ENCODE results near the gene ADGRB2. TPM values are rescaled to one million over a fixed set of nuclear protein-coding genes. Genes with fewer than 3 reads are reported as not detected.

The ADGRB2 gene
- total and polyA plus RNA-seq, 8 donors, result 0.61 to 4.9 (median 1.9) TPM; not detected in 1

- 81 to 94% (median 86%) methylated on average over 4 to 5 of the region's 5 CpGs for WGBS, 5 donors
- peaks cover 14 to 31% (median 26%) of the 10 kb centered on the region in 4 donors for H3K4me1 ChIP-seq
- intact Hi-C loops (cut with DNase I; ENCODE audit: low total_unique reads), result no loop called here
- peaks cover 0 to 81% (median 50%) of the 10 kb centered on the region in 4 donors for H3K36me3 ChIP-seq
- no peaks in the 10 kb centered on the region for H3K27me3 ChIP-seq
- TF ChIP-seq, protein P1, sequence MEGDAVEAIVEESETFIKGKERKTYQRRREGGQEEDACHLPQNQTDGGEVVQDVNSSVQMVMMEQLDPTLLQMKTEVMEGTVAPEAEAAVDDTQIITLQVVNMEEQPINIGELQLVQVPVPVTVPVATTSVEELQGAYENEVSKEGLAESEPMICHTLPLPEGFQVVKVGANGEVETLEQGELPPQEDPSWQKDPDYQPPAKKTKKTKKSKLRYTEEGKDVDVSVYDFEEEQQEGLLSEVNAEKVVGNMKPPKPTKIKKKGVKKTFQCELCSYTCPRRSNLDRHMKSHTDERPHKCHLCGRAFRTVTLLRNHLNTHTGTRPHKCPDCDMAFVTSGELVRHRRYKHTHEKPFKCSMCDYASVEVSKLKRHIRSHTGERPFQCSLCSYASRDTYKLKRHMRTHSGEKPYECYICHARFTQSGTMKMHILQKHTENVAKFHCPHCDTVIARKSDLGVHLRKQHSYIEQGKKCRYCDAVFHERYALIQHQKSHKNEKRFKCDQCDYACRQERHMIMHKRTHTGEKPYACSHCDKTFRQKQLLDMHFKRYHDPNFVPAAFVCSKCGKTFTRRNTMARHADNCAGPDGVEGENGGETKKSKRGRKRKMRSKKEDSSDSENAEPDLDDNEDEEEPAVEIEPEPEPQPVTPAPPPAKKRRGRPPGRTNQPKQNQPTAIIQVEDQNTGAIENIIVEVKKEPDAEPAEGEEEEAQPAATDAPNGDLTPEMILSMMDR (IDR thresholded peaks at IDR 0.05), result no peak
- TF ChIP-seq POLR2A (IDR thresholded peaks at IDR 0.05), result no peak
- no peak for TF ChIP-seq POLR2AphosphoS5 (IDR thresholded peaks at IDR 0.05)
- TF ChIP-seq EP300 (IDR thresholded peaks at IDR 0.05), result no peak
- no peak for DNase-seq
- no peak overlapping the region for H3K4me3 ChIP-seq
- peak overlapping the region in 2 of 5 donors; percentile 20 to 60 for H3K27ac ChIP-seq
- no peaks in the 10 kb centered on the region for H3K9me3 ChIP-seq
Measured at GRCh38 chr1:31695327-31695726, 68.8 kb downstream of the ADGRB2 start.

GRCh38 chr1:31694964-31695313 is 69.2 kb downstream of the ADGRB2 start:
- Histone ChIP-seq H3K4me3 (no peak overlapping the region), H3K27me3 (no peaks in the 10 kb centered on the region), H3K4me1 (peaks cover 10 to 27% (median 22%) of the 10 kb centered on the region in 4 donors), H3K36me3 (peaks cover 0 to 85% (median 54%) of the 10 kb centered on the region in 4 donors), H3K27ac (peak overlapping the region in 1 of 5 donors; percentile 60), H3K9me3 (no peaks in the 10 kb centered on the region)
- intact Hi-C loops (cut with DNase I; ENCODE audit: low total_unique reads), result no loop called here
- WGBS, 5 donors, result 85 to 93% (median 89%) methylated on average over 8 of the region's 8 CpGs
- DNase-seq, result peak in 1 of 2 donors; percentile 56
- TF ChIP-seq POLR2A (IDR thresholded peaks at IDR 0.05), result no peak
- TF ChIP-seq EP300 (IDR thresholded peaks at IDR 0.05), result no peak
- TF ChIP-seq, protein P1 (IDR thresholded peaks at IDR 0.05), result no peak
- TF ChIP-seq POLR2AphosphoS5 (IDR thresholded peaks at IDR 0.05), result no peak

DNA sequence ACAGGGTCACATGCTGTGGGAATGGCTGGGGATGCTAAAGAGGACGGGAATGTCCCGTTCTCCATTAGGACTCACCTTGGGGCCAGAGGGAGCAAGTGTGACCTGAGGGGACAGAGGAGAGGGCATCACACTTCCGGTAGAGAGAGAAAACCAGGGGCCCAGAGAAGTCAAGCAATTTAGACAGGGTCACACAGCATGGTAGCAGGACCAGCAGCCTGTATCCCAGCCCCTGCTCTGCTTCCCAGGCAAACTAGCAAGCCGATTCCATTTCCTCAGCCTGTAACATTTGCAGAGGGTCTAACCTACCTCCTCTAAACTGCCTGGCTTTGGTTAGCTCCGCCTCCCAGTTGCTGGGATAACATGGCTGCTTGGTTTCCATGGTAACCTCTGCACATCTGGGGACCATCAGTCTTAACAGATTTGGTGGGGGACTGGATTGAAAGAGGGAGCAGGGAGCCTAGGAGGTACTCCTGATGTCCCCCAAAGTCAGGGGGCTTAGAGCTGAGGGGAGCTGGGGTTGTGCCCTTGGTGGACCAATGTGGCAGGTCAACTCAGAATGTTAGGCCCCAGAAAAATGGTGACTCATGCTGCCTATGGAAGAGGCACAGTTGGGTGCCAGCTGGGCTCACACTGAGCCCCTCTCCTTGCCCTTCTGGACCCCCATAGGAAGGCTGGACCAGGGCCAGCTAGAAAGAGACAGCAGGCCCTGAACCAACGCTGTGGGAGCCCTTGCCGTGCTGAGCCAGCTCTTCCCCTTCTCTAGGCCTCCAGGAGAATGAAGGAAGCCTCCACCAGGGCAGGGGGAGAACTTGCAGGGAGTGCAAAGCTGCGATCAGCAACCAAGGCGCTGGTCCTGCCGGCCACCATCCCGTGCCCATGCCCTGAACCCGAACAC is 69.8 kb downstream of the ADGRB2 start:
- DNase-seq, result peak in 1 of 2 donors; percentile 57
- peaks cover 5 to 21% (median 16%) of the 10 kb centered on the region in 4 donors for H3K4me1 ChIP-seq
- intact Hi-C loops (cut with DNase I; ENCODE audit: low total_unique reads), result no loop called here
- H3K4me3 ChIP-seq, result no peak overlapping the region
- H3K36me3 ChIP-seq, result peaks cover 0 to 86% (median 56%) of the 10 kb centered on the region in 4 donors
- 84 to 89% (median 86%) methylated on average over 12 of the region's 12 CpGs for WGBS, 5 donors
- peak overlapping the region in 1 of 5 donors; percentile 60 for H3K27ac ChIP-seq
- no peaks in the 10 kb centered on the region for H3K9me3 ChIP-seq
- TF ChIP-seq EP300 (IDR thresholded peaks at IDR 0.05), result no peak
- TF ChIP-seq POLR2A (IDR thresholded peaks at IDR 0.05), result no peak
- TF ChIP-seq, protein P1 (IDR thresholded peaks at IDR 0.05), result no peak
- TF ChIP-seq POLR2AphosphoS5 (IDR thresholded peaks at IDR 0.05), result no peak
- no peaks in the 10 kb centered on the region for H3K27me3 ChIP-seq

- 82 to 84% (median 83%) methylated on average over 10 of the region's 10 CpGs for whole genome bisulfite sequencing, 5 donors
Measured at GRCh38 chr1:31693231-31693630, 70.9 kb downstream of the ADGRB2 start.

More at GRCh38 chr1:31693231-31693630, 70.9 kb downstream of the ADGRB2 start:
- peaks cover 5 to 22% (median 16%) of the 10 kb centered on the region in 4 donors for H3K4me1 ChIP-seq
- no peak for DNase-seq
- H3K4me3 ChIP-seq, result no peak overlapping the region
- H3K27me3 ChIP-seq, result no peaks in the 10 kb centered on the region
- H3K36me3 ChIP-seq, result peaks cover 0 to 83% (median 53%) of the 10 kb centered on the region in 4 donors
- TF ChIP-seq EP300 (IDR thresholded peaks at IDR 0.05) (no peak), POLR2A (IDR thresholded peaks at IDR 0.05) (no peak), POLR2AphosphoS5 (IDR thresholded peaks at IDR 0.05) (no peak)
- TF ChIP-seq, protein P1 (IDR thresholded peaks at IDR 0.05), result no peak
- no peak overlapping the region for H3K27ac ChIP-seq
- intact Hi-C loops (cut with DNase I; ENCODE audit: low total_unique reads), result no loop called here
- H3K9me3 ChIP-seq, result no peaks in the 10 kb centered on the region
